ENCODE data around the gene RGS4. TPM values are rescaled to one million over a fixed set of nuclear protein-coding genes. Genes with fewer than 3 reads are reported as not detected.

The RGS4 gene
- polyA plus RNA-seq, 1 donor (not counting 4 experiments of a cell fraction or from before 2014, with no cell fraction given), result 0.90 TPM

DNA sequence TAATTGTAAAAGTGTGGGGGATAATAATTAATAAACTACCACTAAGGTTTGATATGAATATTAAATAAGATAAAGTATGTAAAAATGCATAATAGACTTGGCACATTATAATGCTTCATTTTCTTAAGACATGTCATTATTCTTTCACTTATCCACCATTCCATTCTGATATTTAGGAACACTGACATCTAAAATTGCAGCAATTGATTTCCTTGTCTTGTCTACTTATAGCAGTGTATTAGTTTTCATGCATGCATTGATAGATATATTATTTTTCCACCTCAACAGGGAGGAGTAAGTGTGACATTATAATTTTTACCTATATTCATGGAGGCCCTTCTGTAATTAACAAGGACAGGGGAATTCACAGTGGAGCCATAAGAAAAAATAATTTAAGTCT is 41.6 kb upstream of the RGS4 start:
- no peak overlapping the region for H3K4me3 ChIP-seq (ENCODE audit: control insufficient read depth in 2 of 3, extremely low read depth in 1 of 3, insufficient read depth in 2 of 3, low read depth in 1 of 3, low read length in 3 of 3)
- H3K79me2 ChIP-seq (ENCODE audit: control insufficient read depth, insufficient read depth, low read length), result no peaks in the 10 kb centered on the region
- H3K36me3 ChIP-seq (ENCODE audit: control insufficient read depth in 2 of 2, extremely low read depth in 1 of 2, insufficient read depth in 2 of 2, low read length in 2 of 2), result no peaks in the 10 kb centered on the region
- H3K9me1 ChIP-seq (ENCODE audit: control insufficient read depth, extremely low read depth, insufficient read depth, low read length), result no peaks in the 10 kb centered on the region
- H3K9ac ChIP-seq (ENCODE audit: control insufficient read depth, extremely low read depth, insufficient read depth, low read length), result no peak overlapping the region
- peaks cover 2% of the 10 kb centered on the region for H3K9me3 ChIP-seq (ENCODE audit: control insufficient read depth, low read depth, low read length)
- dilution Hi-C loops (cut with MboI; ENCODE audit: extremely low pct_ligation_motif_present, low sequenced_read_pairs), result no loop called here
- DNase-seq (ENCODE audit: low read depth, low spot score), result no peak
- H3K27ac ChIP-seq (ENCODE audit: control insufficient read depth, insufficient read depth, low read length), result no peak overlapping the region
- no peak overlapping the region for H2AFZ ChIP-seq (ENCODE audit: control insufficient read depth, low read length)
- no peaks in the 10 kb centered on the region for H3K27me3 ChIP-seq (ENCODE audit: control insufficient read depth, extremely low read depth, insufficient read depth, low read length)
- no peak for TF ChIP-seq EZH2 (IDR thresholded peaks at IDR 0.05; ENCODE audit: low read length)
- no peaks in the 10 kb centered on the region for H3K4me1 ChIP-seq (ENCODE audit: control insufficient read depth, extremely low read depth, insufficient read depth, low read length)
- H4K20me1 ChIP-seq (ENCODE audit: control insufficient read depth, extremely low read depth, insufficient read depth, low read length), result no peaks in the 10 kb centered on the region
- FAIRE-seq, result no peak
- H3K4me2 ChIP-seq (ENCODE audit: control insufficient read depth, extremely low read depth, insufficient read depth, low read depth, low read length), result no peak overlapping the region

DNA sequence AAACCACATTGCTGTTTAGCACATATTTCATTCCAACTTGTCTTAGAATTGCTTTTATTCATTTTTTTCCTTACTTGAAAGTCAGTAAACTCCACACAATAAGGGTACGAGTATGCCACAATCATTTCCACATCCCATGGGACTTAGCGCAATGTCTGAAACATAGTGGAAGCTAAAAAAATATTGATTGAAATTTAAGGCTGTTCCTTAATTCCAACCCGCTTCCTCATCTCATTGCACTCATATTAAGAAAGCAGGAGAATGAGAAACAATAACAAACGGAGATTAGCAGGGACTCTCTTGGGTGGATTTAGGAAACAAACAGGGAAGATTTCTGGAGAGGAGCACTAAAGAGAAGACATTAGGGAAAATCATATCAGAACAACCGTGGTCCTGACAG is 39.3 kb upstream of the RGS4 start:
- Histone ChIP-seq H4K20me1 (ENCODE audit: control insufficient read depth, extremely low read depth, insufficient read depth, low read length) (no peaks in the 10 kb centered on the region), H3K36me3 (ENCODE audit: control insufficient read depth in 2 of 2, extremely low read depth in 1 of 2, insufficient read depth in 2 of 2, low read length in 2 of 2) (no peaks in the 10 kb centered on the region), H3K9me3 (ENCODE audit: control insufficient read depth, low read depth, low read length) (no peaks in the 10 kb centered on the region), H3K9me1 (ENCODE audit: control insufficient read depth, extremely low read depth, insufficient read depth, low read length) (no peaks in the 10 kb centered on the region), H2AFZ (ENCODE audit: control insufficient read depth, low read length) (no peak overlapping the region), H3K27me3 (ENCODE audit: control insufficient read depth, extremely low read depth, insufficient read depth, low read length) (no peaks in the 10 kb centered on the region), H3K27ac (ENCODE audit: control insufficient read depth, insufficient read depth, low read length) (no peak overlapping the region), H3K4me3 (ENCODE audit: control insufficient read depth in 2 of 3, extremely low read depth in 1 of 3, insufficient read depth in 2 of 3, low read depth in 1 of 3, low read length in 3 of 3) (no peak overlapping the region), H3K4me1 (ENCODE audit: control insufficient read depth, extremely low read depth, insufficient read depth, low read length) (peaks cover 8% of the 10 kb centered on the region), H3K79me2 (ENCODE audit: control insufficient read depth, insufficient read depth, low read length) (no peaks in the 10 kb centered on the region), H3K4me2 (ENCODE audit: control insufficient read depth, extremely low read depth, insufficient read depth, low read depth, low read length) (no peak overlapping the region), H3K9ac (ENCODE audit: control insufficient read depth, extremely low read depth, insufficient read depth, low read length) (no peak overlapping the region)
- dilution Hi-C loops (cut with MboI; ENCODE audit: extremely low pct_ligation_motif_present, low sequenced_read_pairs), result no loop called here
- no peak for DNase-seq (ENCODE audit: low read depth, low spot score)
- TF ChIP-seq CTCF (optimal IDR thresholded peaks at IDR 0.05 in 1 of 3, IDR thresholded peaks at IDR 0.05 in 1 of 3, conservative IDR thresholded peaks at IDR 0.05 in 1 of 3; ENCODE audit: extremely low read depth in 1 of 3, insufficient read depth in 2 of 3, low read length in 3 of 3) (no peak), EZH2 (IDR thresholded peaks at IDR 0.05; ENCODE audit: low read length) (no peak)
- FAIRE-seq, result no peak

Data from keratinocyte (primary cell).